A673 (cell line): ENCODE results near the gene ZNF383. TPM values are rescaled to one million over a fixed set of nuclear protein-coding genes. Genes with fewer than 3 reads are reported as not detected.
"Not testable (repeated sequence)": the region's sequence is repeated elsewhere in the genome, so short reads cannot be mapped to it uniquely, and the experiment has no call there.

ENCODE experiments used
- Bru-seq: library from RNA; stranded (reverse); fragments of 400-500 nt; gene quantifications from one replicate; lab custom pipeline; 2021; lab: Mats Ljungman, UMichigan
- BruChase-seq, 2 experiments: library from RNA; stranded (reverse); fragments of 400-500 nt; gene quantifications; one replicate each; lab custom pipeline; 2021; lab: Mats Ljungman, UMichigan
- BruUV-seq: library from RNA; stranded (reverse); fragments of 400-500 nt; replicated peaks from 2 replicates; lab custom pipeline; 2021; lab: Mats Ljungman, UMichigan
- CTCF ChIA-PET: fragments of 300-600 bp; sonication (Branson Sonifier 250); formaldehyde crosslinking; loops from one replicate; lab custom pipeline; 2022; ENCODE audit warnings: antibody characterized with exemption; lab: Charles Lee
- POLR2A ChIA-PET: fragments of 300-600 bp; sonication (Branson Sonifier 250); formaldehyde crosslinking; loops from one replicate; lab custom pipeline; 2022; ENCODE audit warnings: antibody characterized with exemption; ENCODE audit not compliant: low non-redundant PET; lab: Charles Lee
- DNase-seq: peaks from one replicate; pipeline ENCODE4 v3.0.0-alpha.2; 2015; ENCODE audit warnings: low spot score
- H3K27ac ChIP-seq: fragments of 200-600 bp; sonication (generic); 2 replicates; pipeline ENCODE4 v1.5.1; 2016; ENCODE audit warnings: mixed run types, low read depth, mild to moderate bottlenecking, mixed read lengths, antibody characterized with exemption, low read length; ENCODE audit not compliant: poor library complexity, severe bottlenecking
- H3K27me3 ChIP-seq: fragments of 200-600 bp; sonication (generic); replicated peaks from 2 replicates; pipeline ENCODE4 v1.6.1; 2017; ENCODE audit warnings: mixed run types, low read depth, mild to moderate bottlenecking, mixed read lengths, antibody characterized with exemption, low read length; ENCODE audit not compliant: insufficient read depth, poor library complexity
- H3K36me3 ChIP-seq: fragments of 200-600 bp; sonication (generic); 2 replicates; pipeline ENCODE4 v1.6.1; 2016; ENCODE audit warnings: mixed run types, mild to moderate bottlenecking, mixed read lengths, antibody characterized with exemption, low read length; ENCODE audit not compliant: insufficient read depth, poor library complexity, severe bottlenecking
- H3K4me1 ChIP-seq: fragments of 200-600 bp; sonication (generic); 2 replicates; pipeline ENCODE4 v1.6.1; 2017; ENCODE audit warnings: mixed run types, mild to moderate bottlenecking, mixed read lengths, antibody characterized with exemption, low read length; ENCODE audit not compliant: insufficient read depth, poor library complexity, severe bottlenecking
- H3K4me3 ChIP-seq: fragments of 200-600 bp; sonication (generic); 2 replicates; pipeline ENCODE4 v1.5.1; 2016; ENCODE audit warnings: low read depth, mixed run types, mild to moderate bottlenecking, mixed read lengths, low read length; ENCODE audit not compliant: poor library complexity, severe bottlenecking
- H3K9me3 ChIP-seq: fragments of 200-600 bp; sonication (generic); 2 replicates; pipeline ENCODE4 v1.6.1; 2016; ENCODE audit warnings: mixed run types, low read depth, mild to moderate bottlenecking, mixed read lengths, antibody characterized with exemption, low read length; ENCODE audit not compliant: poor library complexity, severe bottlenecking
- EZH2 ChIP-seq: fragments of 200-600 bp; sonication (generic); IDR thresholded peaks from 2 replicates; pipeline ENCODE4 v1.6.1; 2017; ENCODE audit warnings: borderline replicate concordance, low read depth, mild to moderate bottlenecking, mixed read lengths, antibody characterized with exemption, low read length; ENCODE audit not compliant: poor library complexity, severe bottlenecking
- intact Hi-C: fragments of 100-400 bp; cut with micrococcal nuclease; formaldehyde crosslinking; loops from one replicate; pipeline ENCODE4 v1.10.0; 2022; ENCODE audit not compliant: unreplicated experiment
- long read RNA-seq: library from polyadenylated mRNA; stranded (forward); transcript quantifications from one replicate; pipeline ENCODE4 v2.0.0, GENCODE V29; 2022
- total RNA-seq: library from RNA; stranded (reverse); gene quantifications from 2 replicates; pipeline ENCODE4 v1.2.3, GENCODE V29; 2021
- TF ChIP-seq, protein P1 (sequence below): fragments of 300-800, 200-600 bp; sonication (generic); conservative IDR thresholded peaks from 2 replicates; pipeline ENCODE4 v1.5.1; 2017; ENCODE audit warnings: low read depth, mild to moderate bottlenecking, antibody characterized with exemption, low read length, moderate library complexity, mixed read lengths

The ZNF383 gene
- 7.2 and 7.6 TPM in 2 replicates for total RNA-seq
- Bru-seq, nascent RNA, result percentile 70 among the genes with signal in this experiment
- BruChase-seq, experiment 1, labeled RNA remaining after a 2-hour chase, result percentile 67 among the genes with signal in this experiment
- BruChase-seq, experiment 2, labeled RNA remaining after a 6-hour chase, result percentile 69 among the genes with signal in this experiment
- long read RNA-seq, partial matches to known transcripts, result 2 of 10 reads
- long read RNA-seq, other reads (novel, unspliced or antisense), result 8 of 10 reads

DNA sequence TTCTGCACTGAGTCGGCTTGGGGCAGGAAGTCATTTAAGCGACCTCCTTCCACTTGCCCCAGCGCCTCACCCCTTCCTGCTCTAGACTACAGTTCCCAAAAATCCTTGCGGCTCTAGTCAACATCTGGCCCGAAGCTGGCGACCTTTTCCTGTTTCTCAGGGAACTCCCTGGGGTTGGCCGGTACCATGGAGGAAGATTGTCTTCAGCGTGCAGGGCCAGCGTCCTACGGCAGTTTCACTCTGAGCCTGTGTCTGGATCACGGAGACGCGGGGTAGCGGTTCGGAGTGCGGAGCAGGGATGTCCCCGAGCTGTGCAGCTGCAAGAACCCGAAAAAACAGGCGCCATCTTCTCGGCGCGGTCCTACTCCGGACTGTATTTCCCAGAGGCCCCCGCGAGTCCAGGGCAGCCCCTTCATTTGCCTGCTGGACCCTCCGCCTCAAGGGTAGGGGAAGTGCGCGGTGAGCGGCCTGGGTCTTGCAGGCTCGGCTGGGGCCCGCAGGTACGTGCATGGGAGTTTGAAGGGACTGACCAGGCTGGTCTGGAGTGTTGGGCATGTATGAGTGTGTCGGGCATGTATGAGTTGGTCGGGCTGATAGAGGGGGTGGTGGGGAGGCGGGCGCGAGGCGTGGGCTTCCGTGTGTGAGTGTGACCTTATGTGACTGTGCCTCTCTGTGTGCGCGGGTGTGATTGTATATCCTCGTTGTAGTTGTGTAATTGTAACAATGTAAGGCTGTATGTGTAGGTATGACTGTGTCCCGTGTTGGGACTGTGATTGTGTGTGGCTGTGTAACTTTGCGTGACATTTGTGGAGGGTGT lies at the start of gene ZNF383:
Gene ZNF383 (plus strand): TSS at position 440 of the 817 bp plus-strand sequence. CDS start 12,240 bp downstream, outside the sequence.
- TF ChIP-seq EZH2, result no peak
- TF ChIP-seq, protein P1, sequence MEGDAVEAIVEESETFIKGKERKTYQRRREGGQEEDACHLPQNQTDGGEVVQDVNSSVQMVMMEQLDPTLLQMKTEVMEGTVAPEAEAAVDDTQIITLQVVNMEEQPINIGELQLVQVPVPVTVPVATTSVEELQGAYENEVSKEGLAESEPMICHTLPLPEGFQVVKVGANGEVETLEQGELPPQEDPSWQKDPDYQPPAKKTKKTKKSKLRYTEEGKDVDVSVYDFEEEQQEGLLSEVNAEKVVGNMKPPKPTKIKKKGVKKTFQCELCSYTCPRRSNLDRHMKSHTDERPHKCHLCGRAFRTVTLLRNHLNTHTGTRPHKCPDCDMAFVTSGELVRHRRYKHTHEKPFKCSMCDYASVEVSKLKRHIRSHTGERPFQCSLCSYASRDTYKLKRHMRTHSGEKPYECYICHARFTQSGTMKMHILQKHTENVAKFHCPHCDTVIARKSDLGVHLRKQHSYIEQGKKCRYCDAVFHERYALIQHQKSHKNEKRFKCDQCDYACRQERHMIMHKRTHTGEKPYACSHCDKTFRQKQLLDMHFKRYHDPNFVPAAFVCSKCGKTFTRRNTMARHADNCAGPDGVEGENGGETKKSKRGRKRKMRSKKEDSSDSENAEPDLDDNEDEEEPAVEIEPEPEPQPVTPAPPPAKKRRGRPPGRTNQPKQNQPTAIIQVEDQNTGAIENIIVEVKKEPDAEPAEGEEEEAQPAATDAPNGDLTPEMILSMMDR, result no peak

DNA sequence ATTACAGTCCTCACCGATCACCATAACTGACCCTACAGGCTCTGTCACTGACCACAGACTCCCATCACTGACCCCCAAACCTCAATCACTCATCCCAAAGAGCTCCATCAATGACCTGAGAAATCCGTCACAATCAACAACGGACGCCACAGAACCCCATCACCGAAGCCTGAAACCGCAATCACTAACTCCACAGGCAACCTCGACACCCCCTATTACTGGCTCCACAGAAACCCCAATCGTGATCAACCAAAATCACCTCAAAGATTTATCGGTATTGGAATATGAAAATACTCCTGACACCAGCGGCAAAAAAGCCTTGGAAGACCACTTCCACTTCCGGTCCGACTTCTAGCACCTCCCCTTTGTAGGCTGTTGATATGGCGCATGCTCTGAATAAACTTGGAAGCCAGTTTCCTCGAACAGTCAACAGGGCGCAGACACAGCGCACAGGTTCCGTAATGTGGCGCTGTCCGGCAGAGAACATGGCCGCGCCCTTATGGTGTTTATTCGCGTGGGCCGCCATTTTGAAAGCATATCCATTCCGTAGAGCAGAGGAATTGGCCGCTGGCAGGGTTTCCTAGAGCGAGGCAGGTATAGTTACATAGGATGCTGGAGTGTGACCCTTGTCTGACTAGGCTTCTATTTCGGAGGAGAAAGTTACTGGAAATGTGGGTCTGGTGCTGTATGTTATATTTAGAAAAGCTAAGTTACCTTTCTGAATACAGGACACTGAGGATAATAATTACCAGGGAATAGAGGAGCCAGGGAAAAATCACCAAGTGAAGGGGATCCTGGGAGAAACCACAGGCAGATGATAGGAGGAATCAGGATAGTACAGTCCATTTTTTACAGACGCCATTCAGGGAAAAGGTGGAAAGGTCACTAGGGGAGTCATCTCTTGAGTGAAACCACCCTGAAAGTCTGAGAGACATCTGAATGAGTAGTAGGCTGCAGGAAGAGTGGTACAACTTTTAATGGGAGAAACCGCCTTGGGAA lies 45.3 kb upstream of the ZNF383 start, which contains the start of gene ZNF585A:
Gene ZNF585A (minus strand): TSS at position 328 of the 999 bp plus-strand sequence. CDS start 2,785 bp downstream, outside the sequence.
- Histone ChIP-seq H3K9me3 (peaks cover 3% of the 10 kb centered on the region), H3K36me3 (peaks cover 11% of the 10 kb centered on the region), H3K4me3 (peak within 1 kb of the TSS; percentile 63), H3K27ac (no peak within 1 kb of the TSS), H3K27me3 (no peaks in the 10 kb centered on the region), H3K4me1 (no peaks in the 10 kb centered on the region)
- TF ChIP-seq, protein P1, result peak; percentile 32; the same call in 1 of the 2 replicates
- no peak for TF ChIP-seq EZH2
- DNase-seq, result peak; percentile 96
- intact Hi-C loops, result no loop called here
- BruUV-seq, result no TSS peak
- CTCF ChIA-PET, result no interaction called here
- POLR2A ChIA-PET, result no interaction called here

More for the DNA sequence above, at the start of gene ZNF383:
- Histone ChIP-seq H3K27me3 (no peaks in the 10 kb centered on the region), H3K9me3 (peaks cover 2% of the 10 kb centered on the region), H3K4me3 (peak within 1 kb of the TSS; percentile 78), H3K4me1 (no peaks in the 10 kb centered on the region), H3K27ac (peak within 1 kb of the TSS; percentile 90), H3K36me3 (peaks cover 17% of the 10 kb centered on the region)
- ChIA-PET POLR2A (no interaction called here), CTCF (no interaction called here)
- peak; percentile 95 for DNase-seq
- no TSS peak for BruUV-seq
- intact Hi-C loops, result no loop called here

DNA sequence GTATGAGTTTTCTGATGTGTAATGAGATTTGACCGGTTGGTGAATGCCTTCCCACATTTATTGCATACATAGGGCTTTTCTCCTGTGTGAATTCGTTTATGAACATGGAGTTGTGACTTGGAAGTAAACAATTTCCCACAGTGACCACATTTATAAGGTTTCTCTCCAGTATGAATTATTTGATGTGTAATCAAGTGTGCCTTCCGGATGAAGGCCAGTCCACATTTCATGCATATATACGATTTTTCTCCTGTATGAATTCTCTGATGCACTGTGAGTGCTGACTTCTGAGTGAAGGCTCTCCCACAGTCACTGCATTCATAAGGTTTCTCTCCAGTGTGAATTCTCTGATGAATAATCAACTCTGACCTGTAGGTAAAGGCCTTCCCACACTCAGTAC lies 31.9 kb upstream of the ZNF383 start:
- intact Hi-C loops, POLR2A ChIA-PET, DNase-seq, BruUV-seq, H3K27me3 ChIP-seq, CTCF ChIA-PET, H3K4me1 ChIP-seq, H3K4me3 ChIP-seq, H3K27ac ChIP-seq: not testable (repeated sequence)
- H3K9me3 ChIP-seq, result peaks cover 44% of the 10 kb centered on the region
- H3K36me3 ChIP-seq, result peaks cover 12% of the 10 kb centered on the region

DNA sequence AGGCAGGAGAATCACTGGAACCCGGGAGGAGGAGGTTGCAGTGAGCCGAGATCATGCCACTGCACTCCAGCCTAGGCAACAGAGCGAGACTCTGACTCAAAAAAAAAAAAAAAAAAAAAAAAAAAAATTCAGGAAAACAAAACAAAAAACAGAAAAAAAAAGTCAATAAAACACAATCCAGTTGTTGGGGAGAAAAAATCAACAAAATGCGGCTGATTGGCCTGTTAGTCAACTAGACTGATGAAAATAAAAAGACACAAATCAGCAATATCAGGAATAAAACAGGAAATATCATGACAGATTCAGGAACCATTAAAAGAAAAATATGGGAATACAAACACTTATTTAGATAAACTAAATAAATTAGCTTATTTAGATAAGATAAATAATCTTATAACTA lies 22.8 kb upstream of the ZNF383 start:
- POLR2A ChIA-PET, CTCF ChIA-PET, DNase-seq, H3K27me3 ChIP-seq, H3K4me3 ChIP-seq, H3K36me3 ChIP-seq, H3K27ac ChIP-seq, H3K4me1 ChIP-seq, BruUV-seq, intact Hi-C loops: not testable (repeated sequence)
- peaks cover 12% of the 10 kb centered on the region for H3K9me3 ChIP-seq

DNA sequence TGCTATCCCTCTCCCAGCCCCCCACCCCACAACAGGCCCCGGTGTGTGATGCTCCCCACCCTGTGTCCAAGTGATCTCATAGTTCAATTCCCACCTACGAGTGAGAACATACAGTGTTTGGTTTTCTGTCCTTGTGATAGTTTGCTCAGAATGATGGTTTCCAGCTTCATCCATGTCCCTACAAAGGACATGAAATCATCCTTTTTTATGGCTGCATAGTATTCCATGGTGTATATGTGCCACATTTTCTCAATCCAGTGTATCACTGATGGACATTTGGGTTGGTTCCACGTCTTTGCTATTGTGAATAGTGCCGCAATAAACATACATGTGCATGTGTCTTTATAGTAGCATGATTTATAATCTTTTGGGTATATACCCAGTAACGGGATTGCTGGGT lies 20.9 kb upstream of the ZNF383 start:
- H3K4me3 ChIP-seq, DNase-seq, H3K27me3 ChIP-seq, BruUV-seq, H3K4me1 ChIP-seq, intact Hi-C loops, POLR2A ChIA-PET, CTCF ChIA-PET, H3K9me3 ChIP-seq, H3K36me3 ChIP-seq, H3K27ac ChIP-seq: not testable (repeated sequence)
